DOHH2 (cell line): Measurements from ENCODE around the gene PCF11.

Experiments used
- H3F3A ChIP-seq: fragments of 200-600 bp; sonication (generic), shearing (Covaris generic); 2 replicates; pipeline ENCODE4 v1.6.0; 2016; ENCODE audit warnings: antibody characterized with exemption, mild to moderate bottlenecking; ENCODE audit not compliant: control insufficient read depth, insufficient read depth
- H3K27ac ChIP-seq: fragments of 200-600 bp; sonication (generic); 2 replicates; pipeline ENCODE4 v1.5.1; 2014; ENCODE audit warnings: low read depth, mild to moderate bottlenecking, low read length, moderate library complexity
- H3K27me3 ChIP-seq: fragments of 200-600 bp; sonication (generic); 2 replicates; pipeline ENCODE4 v1.6.1; 2014; ENCODE audit warnings: mild to moderate bottlenecking, low read length, mixed read lengths; ENCODE audit not compliant: control insufficient read depth
- H3K36me3 ChIP-seq: fragments of 200-600 bp; sonication (generic); 2 replicates; pipeline ENCODE4 v1.6.1; 2014; ENCODE audit warnings: mild to moderate bottlenecking, low read length, moderate library complexity, mixed read lengths; ENCODE audit not compliant: control insufficient read depth
- H3K4me1 ChIP-seq: fragments of 200-600 bp; sonication (generic); 2 replicates; pipeline ENCODE4 v1.6.1; 2014; ENCODE audit warnings: mild to moderate bottlenecking, low read length, mixed read lengths; ENCODE audit not compliant: control insufficient read depth
- H3K4me2 ChIP-seq: fragments of 200-600 bp; sonication (generic); 2 replicates; pipeline ENCODE4 v1.6.0; 2014; ENCODE audit warnings: mild to moderate bottlenecking, low read length, moderate library complexity
- H3K4me3 ChIP-seq: fragments of 200-600 bp; sonication (generic); 2 replicates; pipeline ENCODE4 v1.5.1; 2014; ENCODE audit warnings: mild to moderate bottlenecking, low read length, mixed read lengths
- H3K79me2 ChIP-seq: fragments of 200-600 bp; sonication (generic); 2 replicates; pipeline ENCODE4 v1.6.1; 2014; ENCODE audit warnings: mild to moderate bottlenecking, low read length, mixed read lengths; ENCODE audit not compliant: control insufficient read depth
- H3K9me2 ChIP-seq: fragments of 200-600 bp; sonication (generic); replicated peaks from 2 replicates; pipeline ENCODE4 v1.6.1; 2014; ENCODE audit warnings: mild to moderate bottlenecking, low read length, mixed read lengths; ENCODE audit not compliant: control insufficient read depth
- H3K9me3 ChIP-seq: fragments of 200-600 bp; sonication (generic); 2 replicates; pipeline ENCODE4 v1.6.1; 2014; ENCODE audit warnings: antibody characterized with exemption, low read length, mixed read lengths; ENCODE audit not compliant: control insufficient read depth, insufficient read depth
- H4K20me1 ChIP-seq: fragments of 200-600 bp; sonication (generic); 2 replicates; pipeline ENCODE4 v1.6.0; 2014; ENCODE audit warnings: low read depth, mild to moderate bottlenecking, antibody characterized with exemption, low read length, moderate library complexity; ENCODE audit not compliant: control insufficient read depth, insufficient read depth
- EZH2phosphoT487 ChIP-seq: fragments of 200-600 bp; sonication (generic); IDR thresholded peaks from 2 replicates; pipeline ENCODE4 v1.6.1; 2017; ENCODE audit warnings: borderline replicate concordance, mild to moderate bottlenecking, antibody characterized with exemption, low read length, moderate library complexity, mixed read lengths
- TF ChIP-seq, protein P1 (sequence below): fragments of 200-600 bp; sonication (generic); IDR thresholded peaks from one replicate; pipeline ENCODE4 v1.5.1; 2014; ENCODE audit warnings: antibody characterized with exemption, mild to moderate bottlenecking, low read depth, low read length; ENCODE audit not compliant: poor library complexity, severe bottlenecking

The PCF11 gene

DNA sequence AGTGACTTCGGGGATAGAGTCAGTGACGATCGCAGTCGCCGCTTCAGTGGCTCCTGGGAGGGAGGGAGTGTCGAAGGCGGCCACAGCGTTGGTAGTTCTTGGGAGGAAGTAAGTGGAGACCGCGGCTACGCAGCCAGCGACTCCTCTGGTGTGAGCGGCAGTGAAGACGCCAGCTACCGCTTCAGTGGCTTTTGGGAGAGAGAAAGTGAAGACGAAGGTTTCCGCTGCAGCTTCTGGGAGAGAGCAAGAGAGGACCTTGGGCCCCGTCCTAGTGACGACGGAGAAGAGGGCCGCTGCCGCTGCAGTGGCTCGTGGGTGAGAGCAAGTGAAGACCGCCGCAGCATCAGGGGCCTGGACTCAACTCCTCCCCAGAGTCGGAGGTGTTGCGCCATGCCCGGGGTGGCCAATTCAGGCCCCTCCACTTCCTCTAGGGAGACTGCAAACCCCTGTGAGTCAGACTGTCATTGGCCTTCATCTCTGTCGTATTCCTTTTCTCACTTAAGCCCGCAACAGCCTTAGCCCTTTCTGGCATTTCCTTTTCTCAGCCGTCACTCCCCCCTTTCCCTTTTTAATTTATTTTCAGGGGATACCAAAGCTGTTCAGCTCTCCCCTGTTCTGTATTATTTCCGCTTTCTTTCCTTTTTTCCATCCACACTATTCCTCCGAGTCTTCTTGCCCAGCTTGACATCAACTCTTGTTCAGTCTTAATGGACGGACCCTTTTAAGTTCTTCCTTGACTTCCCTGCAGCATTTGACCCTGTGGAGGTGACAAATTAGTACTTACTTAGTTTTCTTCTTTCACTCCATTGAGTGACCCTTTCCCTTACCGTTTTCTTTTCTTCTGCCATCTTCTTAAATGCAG is 37.6 kb downstream of the PCF11 start:
- Histone ChIP-seq H4K20me1 (no peaks in the 10 kb centered on the region), H3K79me2 (peaks cover 25% of the 10 kb centered on the region), H3K27me3 (no peaks in the 10 kb centered on the region), H3F3A (peaks cover 5% of the 10 kb centered on the region; the same call in 1 of the 2 replicates), H3K4me1 (peaks cover 22% of the 10 kb centered on the region), H3K27ac (0 out of 2 replicates have a peak overlapping the region, but pooled peaks have one; percentile 4), H3K4me3 (peak overlapping the region; percentile 100), H3K36me3 (peaks cover 32% of the 10 kb centered on the region), H3K4me2 (peak overlapping the region; percentile 96), H3K9me2 (no peaks in the 10 kb centered on the region), H3K9me3 (no peaks in the 10 kb centered on the region)
- TF ChIP-seq, protein P1, sequence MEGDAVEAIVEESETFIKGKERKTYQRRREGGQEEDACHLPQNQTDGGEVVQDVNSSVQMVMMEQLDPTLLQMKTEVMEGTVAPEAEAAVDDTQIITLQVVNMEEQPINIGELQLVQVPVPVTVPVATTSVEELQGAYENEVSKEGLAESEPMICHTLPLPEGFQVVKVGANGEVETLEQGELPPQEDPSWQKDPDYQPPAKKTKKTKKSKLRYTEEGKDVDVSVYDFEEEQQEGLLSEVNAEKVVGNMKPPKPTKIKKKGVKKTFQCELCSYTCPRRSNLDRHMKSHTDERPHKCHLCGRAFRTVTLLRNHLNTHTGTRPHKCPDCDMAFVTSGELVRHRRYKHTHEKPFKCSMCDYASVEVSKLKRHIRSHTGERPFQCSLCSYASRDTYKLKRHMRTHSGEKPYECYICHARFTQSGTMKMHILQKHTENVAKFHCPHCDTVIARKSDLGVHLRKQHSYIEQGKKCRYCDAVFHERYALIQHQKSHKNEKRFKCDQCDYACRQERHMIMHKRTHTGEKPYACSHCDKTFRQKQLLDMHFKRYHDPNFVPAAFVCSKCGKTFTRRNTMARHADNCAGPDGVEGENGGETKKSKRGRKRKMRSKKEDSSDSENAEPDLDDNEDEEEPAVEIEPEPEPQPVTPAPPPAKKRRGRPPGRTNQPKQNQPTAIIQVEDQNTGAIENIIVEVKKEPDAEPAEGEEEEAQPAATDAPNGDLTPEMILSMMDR: no peak
- TF ChIP-seq EZH2phosphoT487: no peak

DNA sequence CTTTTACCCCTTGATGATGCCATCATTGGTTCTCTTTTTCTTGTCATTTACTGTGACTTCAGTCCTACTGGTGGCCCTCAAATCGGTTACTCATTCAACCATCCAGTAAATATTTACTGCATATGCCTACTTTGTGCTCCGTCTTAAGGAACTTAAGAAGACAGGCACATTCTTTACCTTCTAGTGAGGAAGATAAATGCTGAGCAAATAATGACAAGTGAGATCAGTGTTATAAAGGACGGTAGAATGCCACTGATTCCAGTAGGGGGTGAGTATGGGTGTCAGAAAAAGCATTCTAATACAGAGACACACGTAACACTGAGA is 38.2 kb downstream of the PCF11 start:
- Histone ChIP-seq H3K4me1 (peaks cover 22% of the 10 kb centered on the region), H3F3A (peaks cover 3% of the 10 kb centered on the region; the same call in 1 of the 2 replicates), H3K27ac (no peak overlapping the region), H3K27me3 (no peaks in the 10 kb centered on the region), H3K79me2 (peaks cover 25% of the 10 kb centered on the region), H3K4me3 (peak overlapping the region; percentile 100), H3K36me3 (peaks cover 32% of the 10 kb centered on the region), H3K9me2 (no peaks in the 10 kb centered on the region), H3K9me3 (no peaks in the 10 kb centered on the region), H3K4me2 (peak overlapping the region; percentile 96), H4K20me1 (no peaks in the 10 kb centered on the region)
- TF ChIP-seq, protein P1: no peak
- no peak for TF ChIP-seq EZH2phosphoT487

DNA sequence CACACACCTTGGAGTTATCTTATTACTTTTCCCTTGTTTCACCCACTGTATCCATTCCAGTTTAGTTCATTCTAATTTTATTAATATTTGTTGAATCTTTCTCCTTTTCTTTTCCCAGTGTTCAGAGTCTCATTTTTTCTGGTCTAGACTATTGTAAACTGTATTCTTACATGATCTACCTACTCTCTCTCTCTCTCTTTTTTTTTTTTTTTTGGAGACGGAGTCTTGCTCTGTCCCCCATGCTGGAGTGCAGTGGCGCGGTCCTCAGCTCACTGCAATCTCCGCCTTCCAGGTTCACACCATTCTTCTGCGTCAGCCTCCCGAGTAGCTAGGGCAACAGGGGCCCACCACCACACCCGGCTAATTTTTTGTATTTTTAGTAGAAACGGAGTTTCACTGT is 38.7 kb downstream of the PCF11 start:
- H3K27ac ChIP-seq: no peak overlapping the region
- peak overlapping the region; percentile 96 for H3K4me2 ChIP-seq

DNA sequence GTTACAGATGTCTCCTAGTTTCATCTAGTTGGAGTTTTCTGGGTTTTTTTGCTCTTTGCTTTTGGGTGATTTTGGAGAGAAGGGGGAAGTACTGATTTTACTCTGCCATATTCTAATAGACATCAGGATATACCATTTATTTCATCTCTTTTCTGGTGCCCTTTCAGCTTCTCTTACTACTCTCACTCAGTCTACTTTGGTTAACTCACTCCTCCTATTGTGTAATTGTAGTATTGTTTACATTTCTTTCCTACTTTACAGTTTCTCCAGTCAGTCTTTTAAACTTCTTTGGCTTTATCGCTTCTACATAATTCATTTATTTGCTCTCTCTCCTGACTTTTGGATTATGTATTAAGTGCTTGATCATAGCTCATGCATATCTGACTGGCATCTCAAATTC is 43.1 kb downstream of the PCF11 start:
- Histone ChIP-seq H3K27me3 (no peaks in the 10 kb centered on the region), H3K36me3 (no peaks in the 10 kb centered on the region), H3F3A (no peaks in the 10 kb centered on the region), H3K9me2 (no peaks in the 10 kb centered on the region), H4K20me1 (no peaks in the 10 kb centered on the region), H3K4me3 (no peak overlapping the region), H3K79me2 (peaks cover 2% of the 10 kb centered on the region; the same call in 1 of the 2 replicates), H3K27ac (no peak overlapping the region), H3K9me3 (no peaks in the 10 kb centered on the region), H3K4me2 (no peak overlapping the region), H3K4me1 (peaks cover 6% of the 10 kb centered on the region)
- no peak for TF ChIP-seq EZH2phosphoT487
- TF ChIP-seq, protein P1: no peak

More for the DNA sequence above, 38.7 kb downstream of the PCF11 start:
- no peak for TF ChIP-seq EZH2phosphoT487
- no peaks in the 10 kb centered on the region for H3K9me3 ChIP-seq
- H3F3A ChIP-seq: peaks cover 3% of the 10 kb centered on the region; the same call in 1 of the 2 replicates
- H3K79me2 ChIP-seq: peaks cover 25% of the 10 kb centered on the region
- no peaks in the 10 kb centered on the region for H3K9me2 ChIP-seq
- peaks cover 27% of the 10 kb centered on the region for H3K36me3 ChIP-seq
- peaks cover 22% of the 10 kb centered on the region for H3K4me1 ChIP-seq
- no peak overlapping the region for H3K4me3 ChIP-seq
- H3K27me3 ChIP-seq: no peaks in the 10 kb centered on the region
- no peaks in the 10 kb centered on the region for H4K20me1 ChIP-seq
